ENCODE measurements around the gene IFTAP.
A peak's percentile ranks its signal among the peaks of the same experiment; 100 is the strongest.
"Not testable (repeated sequence)": the region's sequence is repeated elsewhere in the genome, so short reads cannot be mapped to it uniquely, and the experiment has no call there.

The IFTAP gene

GRCh38 chr11:36638556-36638955 is 44.3 kb downstream of the IFTAP start:
- DNase-seq (ENCODE audit: low spot score) = no peak

DNA sequence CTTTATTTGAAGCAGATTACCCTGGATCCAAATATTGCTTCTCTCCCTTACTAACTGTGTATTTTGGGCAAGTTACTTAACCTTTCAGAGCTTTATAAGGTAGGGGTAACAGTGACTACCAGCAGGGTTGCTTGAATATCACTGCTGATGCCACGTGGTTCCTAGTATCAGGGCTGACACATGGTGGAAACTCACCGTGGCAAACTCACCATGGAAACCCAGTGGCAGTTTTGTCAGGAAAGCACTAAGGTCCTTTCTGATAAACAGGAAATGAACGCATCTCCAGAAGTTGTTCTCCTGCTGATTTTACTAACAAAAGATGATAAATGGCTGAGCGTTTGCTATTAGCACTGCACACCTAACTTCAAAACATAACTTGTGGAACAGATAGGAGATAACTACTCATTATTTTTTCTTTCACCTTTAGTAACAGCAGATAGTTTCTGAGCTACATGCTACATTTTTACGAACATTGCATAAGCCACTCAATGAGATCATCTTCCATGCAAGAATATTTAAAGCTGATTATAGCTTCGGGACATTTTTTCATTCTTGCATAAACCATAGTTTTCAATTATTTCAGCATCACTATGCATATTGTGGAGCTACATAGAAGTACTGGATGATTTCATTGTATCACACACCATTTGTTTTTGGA is 63.4 kb downstream of the IFTAP start:
- DNase-seq (ENCODE audit: low spot score) = no peak

GRCh38 chr11:36661359-36661758 is 67.1 kb downstream of the IFTAP start:
- not testable (repeated sequence) for DNase-seq (ENCODE audit: low spot score)

- DNase-seq (ENCODE audit: low spot score) = peak; percentile 6
Measured at GRCh38 chr11:36672815-36673450, 78.6 kb downstream of the IFTAP start.

GRCh38 chr11:36679547-36679946 is 85.2 kb downstream of the IFTAP start:
- DNase-seq (ENCODE audit: low spot score) = not testable (repeated sequence)

DNA sequence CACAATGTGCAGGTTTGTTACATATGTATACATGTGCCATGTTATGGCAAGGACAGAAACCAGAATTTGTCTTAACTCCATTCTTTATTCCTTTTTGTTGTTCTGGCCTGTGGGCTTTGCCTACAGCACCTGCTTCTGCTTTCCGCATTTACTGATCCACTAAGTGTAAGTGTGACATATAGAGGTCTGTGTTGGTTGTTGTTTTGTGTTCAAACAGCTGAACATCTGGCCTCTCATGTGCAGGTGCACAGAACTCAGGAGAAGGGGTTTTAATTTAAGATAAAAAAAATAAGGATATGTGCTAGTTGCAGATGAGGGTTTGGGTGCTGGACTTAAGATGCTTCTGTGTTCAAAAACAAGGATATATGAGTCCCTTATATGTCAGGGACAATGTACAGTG is 89.5 kb downstream of the IFTAP start:
- DNase-seq (ENCODE audit: low spot score) = no peak

DNA sequence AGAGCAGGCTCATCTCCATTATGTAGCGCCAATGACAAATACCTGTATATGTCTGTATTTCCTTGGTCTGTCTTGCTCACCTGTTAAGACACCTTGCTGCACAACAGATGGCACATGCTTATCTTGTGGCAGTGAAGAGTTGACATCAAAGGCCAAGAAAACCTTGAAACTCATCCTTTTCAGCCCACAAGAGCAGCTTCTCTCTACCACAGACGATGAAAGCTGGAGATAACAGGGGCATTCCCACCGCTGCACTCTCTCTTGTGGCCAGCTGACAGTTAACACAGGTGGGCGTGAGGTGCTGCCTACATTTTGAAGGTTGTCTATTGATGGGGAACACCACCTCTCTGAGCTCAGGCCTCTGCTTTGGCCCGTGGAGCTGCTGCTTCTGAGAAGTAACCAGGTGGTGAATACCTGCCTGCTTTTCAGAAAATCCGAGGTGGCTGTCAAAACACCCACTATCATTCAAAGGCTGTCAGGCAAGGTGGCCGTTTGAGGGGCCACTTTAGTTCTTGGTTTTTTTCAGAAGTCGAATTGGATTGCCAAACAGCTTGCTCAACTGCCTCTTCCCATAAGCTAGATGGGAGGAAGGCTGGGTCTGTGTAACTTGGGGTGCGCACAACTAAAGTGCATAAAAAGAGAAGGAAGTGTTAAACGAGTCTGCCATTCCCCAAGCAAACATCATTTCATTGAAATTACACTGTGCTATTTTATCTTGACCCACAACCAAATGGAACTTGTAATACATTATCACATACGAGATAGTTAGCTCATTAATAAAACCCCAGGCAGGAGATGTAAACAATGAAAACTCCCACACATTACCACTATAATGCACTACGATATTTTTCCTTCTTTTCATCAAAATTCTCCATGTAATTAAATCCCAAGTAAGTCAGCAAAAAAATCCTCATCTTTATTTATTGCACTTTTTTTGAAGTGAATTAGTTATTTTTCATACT is 90.8 kb downstream of the IFTAP start:
- no peak for DNase-seq (ENCODE audit: low spot score)

DNA sequence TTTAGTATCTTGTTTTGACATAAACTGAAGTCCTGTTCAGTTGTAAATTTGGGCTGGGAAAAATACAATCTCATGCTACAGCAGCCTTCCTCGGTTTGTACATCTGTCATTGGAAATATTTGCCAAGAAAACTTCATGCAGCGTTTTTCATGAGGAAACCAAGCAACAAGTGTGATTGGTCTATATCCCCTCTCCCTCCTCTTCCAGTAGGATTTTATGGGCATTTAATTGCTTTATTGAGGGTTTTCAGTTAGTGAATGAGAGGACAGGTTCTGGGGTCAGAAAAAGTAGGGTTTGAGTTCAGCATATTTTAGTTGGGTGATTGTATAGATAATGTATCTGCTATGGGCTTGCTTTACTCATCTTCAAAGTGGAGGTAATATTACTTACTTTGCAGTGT is 93.8 kb downstream of the IFTAP start:
- no peak for DNase-seq (ENCODE audit: low spot score)

GRCh38 chr11:36688571-36689291 is 94.4 kb downstream of the IFTAP start:
- DNase-seq (ENCODE audit: low spot score) = no peak

- no peak for DNase-seq (ENCODE audit: low spot score)
Measured at GRCh38 chr11:36689442-36689841, 95.1 kb downstream of the IFTAP start.

DNA sequence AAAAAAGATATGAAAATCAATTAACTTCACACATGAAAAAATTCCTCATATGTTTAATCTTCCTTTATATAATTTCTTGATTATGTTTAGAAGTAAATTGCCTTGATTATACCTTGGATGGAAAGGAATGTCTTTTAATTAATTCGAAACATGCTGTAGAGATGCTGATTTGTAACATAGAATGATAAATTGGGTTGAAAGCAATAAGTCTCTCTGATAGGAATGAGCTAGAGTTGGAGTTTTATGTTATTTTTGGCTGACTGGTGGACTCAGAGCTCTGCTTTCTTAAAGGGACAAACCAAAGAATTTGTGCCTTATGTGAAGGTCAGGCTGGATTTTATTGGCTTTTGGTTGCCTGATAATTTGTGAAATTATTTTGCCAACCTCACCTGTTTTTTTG is 98.4 kb downstream of the IFTAP start:
- no peak for DNase-seq (ENCODE audit: low spot score)

- no peak for DNase-seq (ENCODE audit: low spot score)
Measured at GRCh38 chr11:36693139-36693843, 99.0 kb downstream of the IFTAP start.

DNA sequence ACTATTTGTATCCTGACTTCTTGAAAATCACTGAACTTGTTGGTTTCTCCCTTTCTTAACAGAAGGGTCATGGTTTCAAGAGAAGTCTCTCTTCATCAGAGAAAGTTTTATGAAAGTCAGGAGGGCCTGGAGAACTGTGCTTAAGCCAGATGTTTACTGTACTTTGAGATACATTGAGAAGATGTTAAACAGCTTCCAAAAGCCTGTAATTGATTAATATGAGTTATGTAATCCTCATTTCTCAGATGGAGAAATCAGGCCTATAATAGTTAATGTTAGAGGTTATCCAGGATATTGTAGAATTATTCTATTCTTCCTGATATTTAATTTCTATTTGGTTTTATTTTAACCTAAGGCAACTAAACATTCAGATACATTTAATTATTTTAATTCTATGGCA is 100.8 kb downstream of the IFTAP start:
- DNase-seq (ENCODE audit: low spot score) = no peak

- DNase-seq (ENCODE audit: low spot score) = no peak
Measured at GRCh38 chr11:36695571-36695970, 101.3 kb downstream of the IFTAP start.

DNA sequence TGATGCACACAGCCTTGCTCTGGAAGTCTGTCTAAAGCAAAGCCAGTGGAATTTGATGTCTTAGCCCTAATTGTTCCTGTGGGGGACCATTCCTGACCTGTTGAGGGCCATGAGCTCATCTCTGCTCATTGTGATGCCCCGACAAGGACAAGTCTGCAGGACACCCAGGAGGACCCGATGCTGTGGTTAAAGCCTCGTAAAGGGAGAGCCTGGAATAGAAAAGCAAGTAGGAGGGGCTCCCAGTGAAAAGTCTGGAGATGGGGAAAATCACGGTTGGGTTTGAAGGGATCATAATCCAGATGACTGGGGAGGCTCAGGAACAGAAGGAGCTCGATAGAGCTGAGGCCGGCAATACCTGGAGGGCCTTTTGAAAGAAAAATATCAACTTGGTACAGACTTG is 102.2 kb downstream of the IFTAP start:
- DNase-seq (ENCODE audit: low spot score) = no peak

DNA sequence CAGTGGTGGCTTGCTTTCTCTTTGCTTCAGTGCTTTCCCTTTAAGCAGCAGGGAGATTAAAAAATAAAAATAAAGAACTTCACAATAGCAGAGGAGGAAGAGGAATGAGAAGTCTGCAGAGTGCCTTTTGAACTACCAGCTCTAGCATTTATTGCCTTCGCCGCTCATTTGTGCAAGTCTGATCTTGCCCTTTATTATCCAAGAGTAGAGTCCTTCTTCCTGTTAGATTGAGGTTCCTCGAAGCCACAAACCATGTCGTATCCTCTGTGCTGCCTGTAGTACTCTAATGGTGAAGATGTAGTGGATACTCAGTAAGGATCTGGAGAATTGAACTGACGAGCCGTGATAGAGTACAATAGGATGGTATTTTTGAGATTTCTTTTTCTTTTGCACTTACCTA is 105.0 kb downstream of the IFTAP start:
- no peak for DNase-seq (ENCODE audit: low spot score)

GRCh38 chr11:36700246-36700645 is 105.9 kb downstream of the IFTAP start:
- DNase-seq (ENCODE audit: low spot score) = no peak

DNA sequence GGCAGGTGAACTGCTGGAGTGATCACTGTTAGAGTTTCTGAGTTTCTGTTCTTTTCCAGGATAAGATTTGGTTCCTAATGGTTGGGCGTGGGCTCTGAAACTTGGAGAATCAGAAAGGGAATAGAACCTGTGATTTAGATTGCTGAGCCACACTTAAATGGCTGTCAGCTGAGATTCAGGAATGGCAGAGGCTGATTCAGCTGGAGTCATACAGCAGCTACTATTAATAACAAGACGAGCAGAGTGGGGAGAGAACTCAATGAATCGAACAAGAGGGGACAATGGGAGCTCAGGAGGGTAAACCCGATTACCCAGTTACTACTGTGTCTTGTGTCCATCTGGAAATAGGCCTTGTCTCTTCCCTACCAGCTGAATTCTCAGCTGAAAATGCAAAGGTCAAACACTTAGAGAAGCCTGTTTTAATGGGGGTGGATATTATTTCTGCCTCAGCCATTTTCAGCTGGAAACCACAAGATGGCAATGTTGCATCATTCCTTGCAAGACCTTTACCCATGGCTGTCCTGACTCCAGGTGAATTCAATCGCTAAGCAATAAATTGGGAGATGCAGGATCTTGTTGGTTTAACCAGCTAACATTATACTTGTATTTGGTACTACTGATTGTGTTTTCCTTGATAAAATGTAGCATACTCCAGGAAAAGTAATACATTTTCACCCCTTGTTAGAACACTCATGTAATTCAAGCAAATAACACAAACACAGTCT is 108.2 kb downstream of the IFTAP start:
- peak; percentile 30 for DNase-seq (ENCODE audit: low spot score)

DNA sequence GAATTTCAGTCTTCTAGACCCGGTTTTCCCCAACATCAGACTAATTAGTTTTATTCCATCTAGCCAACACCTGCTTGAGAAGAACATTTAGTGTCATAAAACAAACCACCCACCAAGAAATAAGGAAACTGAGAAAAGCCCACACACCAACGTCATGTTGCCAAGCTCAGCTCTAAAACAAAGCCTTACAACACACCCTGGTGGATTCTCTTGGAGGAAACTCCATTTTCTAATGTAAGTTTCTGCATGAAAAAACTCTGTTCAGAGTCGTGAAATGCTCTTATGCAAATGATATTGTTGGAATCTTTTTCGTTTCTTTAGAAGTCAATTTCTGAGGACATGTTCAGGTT is 108.7 kb downstream of the IFTAP start:
- no peak for DNase-seq (ENCODE audit: low spot score)
